Measurements from ENCODE around the gene C21orf91.

- TF ChIP-seq, protein P1, sequence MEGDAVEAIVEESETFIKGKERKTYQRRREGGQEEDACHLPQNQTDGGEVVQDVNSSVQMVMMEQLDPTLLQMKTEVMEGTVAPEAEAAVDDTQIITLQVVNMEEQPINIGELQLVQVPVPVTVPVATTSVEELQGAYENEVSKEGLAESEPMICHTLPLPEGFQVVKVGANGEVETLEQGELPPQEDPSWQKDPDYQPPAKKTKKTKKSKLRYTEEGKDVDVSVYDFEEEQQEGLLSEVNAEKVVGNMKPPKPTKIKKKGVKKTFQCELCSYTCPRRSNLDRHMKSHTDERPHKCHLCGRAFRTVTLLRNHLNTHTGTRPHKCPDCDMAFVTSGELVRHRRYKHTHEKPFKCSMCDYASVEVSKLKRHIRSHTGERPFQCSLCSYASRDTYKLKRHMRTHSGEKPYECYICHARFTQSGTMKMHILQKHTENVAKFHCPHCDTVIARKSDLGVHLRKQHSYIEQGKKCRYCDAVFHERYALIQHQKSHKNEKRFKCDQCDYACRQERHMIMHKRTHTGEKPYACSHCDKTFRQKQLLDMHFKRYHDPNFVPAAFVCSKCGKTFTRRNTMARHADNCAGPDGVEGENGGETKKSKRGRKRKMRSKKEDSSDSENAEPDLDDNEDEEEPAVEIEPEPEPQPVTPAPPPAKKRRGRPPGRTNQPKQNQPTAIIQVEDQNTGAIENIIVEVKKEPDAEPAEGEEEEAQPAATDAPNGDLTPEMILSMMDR (IDR thresholded peaks at IDR 0.05), result no peak
- no peak for TF ChIP-seq ZFX (IDR thresholded peaks at IDR 0.05; ENCODE audit: borderline replicate concordance)
These were observed 74.1 kb downstream of the C21orf91 start for GRCh38 chr21:17745086-17745485.

Data from 22Rv1 (cell line).